Thyroid gland (tissue), 4 donors: ENCODE results near the gene UBL7. TPM values are rescaled to one million over a fixed set of nuclear protein-coding genes. Genes with fewer than 3 reads are reported as not detected.

ENCODE experiments used
- DNase-seq, 2 donors: peaks; one replicate each; pipeline ENCODE4 v3.0.0-alpha.2; 2019
- H3K27ac ChIP-seq, 3 donors: fragments of 200-600 bp; sonication (generic); 1 replicate in 2 of 3; 2 replicates in 1 of 3; pipeline ENCODE4 v1.5.1; 2016 to 2019; ENCODE audit warnings: mild to moderate bottlenecking in 1 of 3, moderate library complexity in 1 of 3
- H3K27me3 ChIP-seq: fragments of 200-600 bp; sonication (generic); one replicate; pipeline ENCODE4 v1.5.1; 2019
- H3K36me3 ChIP-seq, 2 donors: fragments of 200-600 bp; sonication (generic); one replicate each; pipeline ENCODE4 v1.5.1; 2016 to 2019
- H3K4me1 ChIP-seq, 2 donors: fragments of 200-600 bp; sonication (generic); one replicate each; pipeline ENCODE4 v1.5.1; 2017 to 2019
- H3K4me3 ChIP-seq, 3 donors: fragments of 200-600 bp; sonication (generic); replicated peaks in 1 of 3; 1 replicate in 2 of 3; 2 replicates in 1 of 3; pipeline ENCODE4 v1.5.1; 2016; ENCODE audit warnings: mild to moderate bottlenecking in 1 of 3
- H3K9me3 ChIP-seq: fragments of 200-600 bp; sonication (generic); one replicate; pipeline ENCODE4 v1.5.1; 2017
- POLR2A ChIP-seq, 2 donors: fragments of 450-650 bp; IDR thresholded peaks; one replicate each; pipeline ENCODE4 v1.6.1; 2017; ENCODE audit warnings: antibody characterized with exemption in 2 of 2, mild to moderate bottlenecking in 2 of 2, moderate library complexity in 1 of 2
- WGBS, 2 donors: methylation state at CpG; one replicate each; pipeline ENCODE4 v1.1.5; 2017; 5-methylcytosine and 5-hydroxymethylcytosine counted together
- intact Hi-C: fragments of 100-400 bp; cut with DNase I; formaldehyde crosslinking; loops from one replicate; pipeline ENCODE4 v1.15.1; 2023
- total RNA-seq, 4 donors: library from RNA; depleted of rRNA; stranded (reverse); fragments of >200 nt; gene quantifications; one replicate each; pipeline ENCODE4 v1.2.3, GENCODE V29; 2016
- TF ChIP-seq, protein P1 (sequence below), 6 experiments: fragments of 200-600 bp in 3 of 6; fragments of 450-650 bp in 3 of 6; sonication (generic) in 3 of 6; IDR thresholded peaks; one replicate each; pipeline ENCODE4 v1.5.1; 2016 to 2019; ENCODE audit warnings: antibody characterized with exemption in 6 of 6, mild to moderate bottlenecking in 2 of 6, inconsistent platforms in 1 of 6, moderate library complexity in 1 of 6

UBL7 gene
- total RNA-seq, 4 donors from 2014 or later, result 60.3 to 103 (median 69.6) TPM

DNA sequence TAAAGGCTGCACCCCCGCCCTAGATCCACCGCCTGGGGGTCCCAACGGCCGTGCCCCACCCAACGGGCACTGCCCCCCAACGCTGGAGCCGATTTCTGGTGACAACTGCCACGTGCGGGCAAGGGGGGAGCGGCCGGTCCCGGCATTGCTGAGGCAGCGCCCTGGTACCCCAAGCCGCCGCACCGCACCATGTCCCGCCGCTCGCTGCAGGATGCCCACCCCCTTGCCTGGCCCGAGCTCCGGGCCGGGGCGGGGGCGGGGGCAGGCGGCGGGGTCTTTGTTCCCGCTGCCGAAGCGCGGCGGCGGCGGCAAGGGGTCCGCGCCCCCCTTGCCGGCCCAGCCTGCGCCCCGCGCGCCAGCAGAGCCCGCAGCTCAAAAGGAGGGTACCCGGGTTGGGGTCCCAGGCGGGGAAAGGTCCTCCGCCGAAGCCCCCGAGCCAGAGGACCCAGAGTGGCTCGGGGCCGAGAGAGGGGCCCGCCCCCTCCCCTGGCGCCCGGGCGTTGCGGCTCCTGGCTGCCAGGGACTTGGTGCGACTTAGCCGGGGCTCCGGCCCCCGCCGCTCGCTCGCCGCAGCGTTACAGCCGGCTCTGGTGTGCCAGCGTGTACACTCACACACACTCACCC is 27.9 kb downstream of the UBL7 start:
- 0% methylated on average over 4 of the region's 64 CpGs; no CpG with 5 or more reads in 1 of the 2 donors for WGBS, 2 donors
- TF ChIP-seq POLR2A (IDR thresholded peaks at IDR 0.05), result no peak
- TF ChIP-seq, protein P1, sequence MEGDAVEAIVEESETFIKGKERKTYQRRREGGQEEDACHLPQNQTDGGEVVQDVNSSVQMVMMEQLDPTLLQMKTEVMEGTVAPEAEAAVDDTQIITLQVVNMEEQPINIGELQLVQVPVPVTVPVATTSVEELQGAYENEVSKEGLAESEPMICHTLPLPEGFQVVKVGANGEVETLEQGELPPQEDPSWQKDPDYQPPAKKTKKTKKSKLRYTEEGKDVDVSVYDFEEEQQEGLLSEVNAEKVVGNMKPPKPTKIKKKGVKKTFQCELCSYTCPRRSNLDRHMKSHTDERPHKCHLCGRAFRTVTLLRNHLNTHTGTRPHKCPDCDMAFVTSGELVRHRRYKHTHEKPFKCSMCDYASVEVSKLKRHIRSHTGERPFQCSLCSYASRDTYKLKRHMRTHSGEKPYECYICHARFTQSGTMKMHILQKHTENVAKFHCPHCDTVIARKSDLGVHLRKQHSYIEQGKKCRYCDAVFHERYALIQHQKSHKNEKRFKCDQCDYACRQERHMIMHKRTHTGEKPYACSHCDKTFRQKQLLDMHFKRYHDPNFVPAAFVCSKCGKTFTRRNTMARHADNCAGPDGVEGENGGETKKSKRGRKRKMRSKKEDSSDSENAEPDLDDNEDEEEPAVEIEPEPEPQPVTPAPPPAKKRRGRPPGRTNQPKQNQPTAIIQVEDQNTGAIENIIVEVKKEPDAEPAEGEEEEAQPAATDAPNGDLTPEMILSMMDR (IDR thresholded peaks at IDR 0.05), result no peak
- Histone ChIP-seq H3K4me3 (peak overlapping the region; percentile 37 to 56 (median 42)), H3K36me3 (no peaks in the 10 kb centered on the region), H3K27me3 (no peaks in the 10 kb centered on the region), H3K4me1 (peaks cover 0 to 17% of the 10 kb centered on the region in 2 donors), H3K27ac (no peak overlapping the region), H3K9me3 (no peaks in the 10 kb centered on the region)
- intact Hi-C loops, result no loop called here
- DNase-seq, result no peak

DNA sequence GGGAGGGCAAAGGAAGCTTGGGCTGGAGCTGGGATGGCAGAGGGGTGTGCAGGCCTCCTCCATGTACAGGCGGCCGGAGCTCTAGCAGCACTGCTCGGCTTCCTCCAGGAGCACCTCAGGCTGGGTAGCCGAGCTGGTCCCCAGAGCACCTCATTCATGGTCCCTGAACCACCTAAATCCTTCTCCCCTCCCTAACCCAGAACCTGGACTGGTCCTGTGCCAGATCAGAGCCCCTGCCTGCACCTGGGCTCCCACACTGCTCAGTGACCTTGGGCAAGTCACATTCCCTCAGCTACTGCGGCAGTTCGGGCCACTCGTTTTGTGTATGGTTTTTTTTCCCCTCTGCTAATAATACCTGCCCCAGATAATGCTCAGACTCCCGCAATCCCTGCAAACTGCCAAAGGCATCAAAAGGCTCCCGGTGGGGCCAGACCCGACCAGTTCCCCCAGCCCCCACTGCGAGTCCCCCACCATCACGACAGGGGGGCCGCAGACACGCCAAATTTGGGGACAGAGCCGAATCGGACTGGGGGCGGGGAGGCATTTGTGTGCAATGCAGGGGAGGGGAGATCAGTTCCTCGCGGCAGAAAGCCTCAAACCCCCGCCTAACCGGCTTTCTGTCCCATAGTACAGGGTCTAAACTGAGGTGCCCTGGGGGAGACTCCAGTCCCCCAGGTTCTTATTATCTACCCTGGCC is 28.5 kb downstream of the UBL7 start:
- no peak overlapping the region for H3K4me3 ChIP-seq
- DNase-seq, result no peak
- no peak for TF ChIP-seq POLR2A (IDR thresholded peaks at IDR 0.05)
- TF ChIP-seq, protein P1 (IDR thresholded peaks at IDR 0.05), result no peak
- no peaks in the 10 kb centered on the region for H3K27me3 ChIP-seq
- peaks cover 0 to 17% of the 10 kb centered on the region in 2 donors for H3K4me1 ChIP-seq
- no peaks in the 10 kb centered on the region for H3K9me3 ChIP-seq
- intact Hi-C loops, result no loop called here
- no peak overlapping the region for H3K27ac ChIP-seq
- no peaks in the 10 kb centered on the region for H3K36me3 ChIP-seq
- 36 to 47% methylated on average over 11 to 12 of the region's 21 CpGs for WGBS, 2 donors

DNA sequence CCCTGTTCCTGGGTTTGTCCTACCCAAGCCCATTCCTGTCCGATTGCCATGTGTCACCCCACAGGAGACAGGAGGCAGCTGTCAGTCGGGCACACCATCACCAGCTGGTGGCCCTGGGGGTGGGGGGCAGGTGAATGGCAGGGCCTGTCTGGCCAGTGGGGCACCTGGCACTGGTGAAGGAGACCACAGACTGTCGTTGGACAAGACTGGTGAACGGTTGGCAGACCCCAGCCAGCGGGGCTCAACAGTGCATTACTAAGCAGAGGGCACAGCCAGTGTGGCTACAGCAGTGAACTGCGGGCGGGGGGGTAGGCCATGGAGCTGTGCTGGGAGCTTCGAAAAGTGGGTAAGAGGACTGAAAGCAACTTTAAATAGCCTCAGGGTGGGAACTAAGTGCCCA is 29.3 kb downstream of the UBL7 start:
- WGBS, 2 donors, result 82 to 93% methylated on average over 8 of the region's 8 CpGs
- H3K4me1 ChIP-seq, result peaks cover 0 to 17% of the 10 kb centered on the region in 2 donors
- H3K9me3 ChIP-seq, result no peaks in the 10 kb centered on the region
- H3K4me3 ChIP-seq, result no peak overlapping the region
- TF ChIP-seq, protein P1 (IDR thresholded peaks at IDR 0.05), result no peak
- no peak for DNase-seq
- H3K36me3 ChIP-seq, result no peaks in the 10 kb centered on the region
- intact Hi-C loops, result no loop called here
- no peaks in the 10 kb centered on the region for H3K27me3 ChIP-seq
- no peak overlapping the region for H3K27ac ChIP-seq

DNA sequence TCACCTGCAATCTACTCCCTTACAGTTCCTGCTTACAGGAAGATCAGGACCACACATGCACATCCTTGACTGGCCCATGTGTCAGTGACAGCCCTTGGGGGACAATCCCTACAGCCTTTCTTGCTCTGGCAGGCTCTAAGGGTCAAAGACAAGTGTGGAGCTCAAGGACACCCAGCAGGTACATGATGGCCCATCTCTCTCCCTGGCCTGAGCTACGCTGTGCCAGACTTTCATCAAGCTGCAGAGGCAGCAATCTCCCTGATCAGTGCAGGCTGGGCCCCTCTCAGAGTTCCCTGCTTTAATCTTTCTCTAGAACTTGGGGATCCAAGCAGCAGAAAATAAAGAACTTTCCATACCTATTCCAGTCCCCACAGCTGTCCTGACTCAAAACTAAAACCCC is 29.8 kb downstream of the UBL7 start:
- TF ChIP-seq, protein P1 (IDR thresholded peaks at IDR 0.05), result no peak
- no peak for TF ChIP-seq POLR2A (IDR thresholded peaks at IDR 0.05)
- Histone ChIP-seq H3K9me3 (no peaks in the 10 kb centered on the region), H3K27ac (no peak overlapping the region), H3K27me3 (no peaks in the 10 kb centered on the region), H3K4me3 (no peak overlapping the region), H3K36me3 (no peaks in the 10 kb centered on the region), H3K4me1 (peaks cover 0 to 17% of the 10 kb centered on the region in 2 donors)
- intact Hi-C loops, result no loop called here
- no peak for DNase-seq
- WGBS, 2 donors, result 81 to 90% methylated on average over 1 of the region's 1 CpG

DNA sequence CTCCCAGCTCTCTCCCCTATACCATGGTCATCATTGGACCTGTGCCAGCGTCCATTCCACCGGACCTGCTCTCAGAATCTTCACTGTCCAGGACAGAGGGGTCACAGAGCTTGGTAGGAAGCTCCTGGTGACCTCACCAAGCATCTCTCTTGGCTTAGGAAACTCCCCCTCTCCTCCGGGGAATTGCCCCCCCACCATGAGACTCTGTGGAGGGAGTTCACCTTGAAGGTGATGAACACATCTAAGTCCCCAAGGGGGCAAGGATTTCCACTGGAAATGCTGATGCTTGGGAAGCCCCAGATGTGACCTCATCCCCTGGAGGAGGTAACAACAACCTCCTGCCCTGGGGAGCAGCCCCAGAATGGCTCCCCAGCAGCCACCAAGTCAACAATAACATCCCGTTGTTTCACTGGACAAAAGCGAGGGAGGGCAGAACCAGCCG is 30.4 kb downstream of the UBL7 start:
- H3K27ac ChIP-seq, result no peak overlapping the region
- H3K4me3 ChIP-seq, result no peak overlapping the region
- TF ChIP-seq, protein P1 (IDR thresholded peaks at IDR 0.05), result no peak
- TF ChIP-seq POLR2A (IDR thresholded peaks at IDR 0.05), result no peak
- H3K36me3 ChIP-seq, result no peaks in the 10 kb centered on the region
- peaks cover 0 to 17% of the 10 kb centered on the region in 2 donors for H3K4me1 ChIP-seq
- intact Hi-C loops, result no loop called here
- 58 to 70% methylated on average over 5 to 6 of the region's 6 CpGs for WGBS, 2 donors
- no peaks in the 10 kb centered on the region for H3K27me3 ChIP-seq
- DNase-seq, result no peak
- no peaks in the 10 kb centered on the region for H3K9me3 ChIP-seq
